Inferior parietal cortex (tissue), 1 donor: ENCODE measurements around the gene DNAH11.
"Not testable (repeated sequence)": the region's sequence is repeated elsewhere in the genome, so short reads cannot be mapped to it uniquely, and the experiment has no call there.

Source experiments
- DNase-seq: peaks from one replicate; pipeline ENCODE4 v3.0.0-alpha.2; 2016; ENCODE audit errors: extremely low spot score

Gene DNAH11

GRCh38 chr7:21717323-21717722, 174.5 kb downstream of the DNAH11 start:
- DNase-seq, result no peak

- DNase-seq, result no peak
These were observed 175.6 kb downstream of the DNAH11 start for GRCh38 chr7:21718391-21718790.

GRCh38 chr7:21719846-21720245, 177.0 kb downstream of the DNAH11 start:
- no peak for DNase-seq

GRCh38 chr7:21722371-21722770, 179.5 kb downstream of the DNAH11 start:
- DNase-seq, result no peak

GRCh38 chr7:21724562-21724961, 181.7 kb downstream of the DNAH11 start:
- no peak for DNase-seq

- no peak for DNase-seq
These were observed 187.6 kb downstream of the DNAH11 start for GRCh38 chr7:21730399-21730798.

GRCh38 chr7:21731977-21732376, 189.1 kb downstream of the DNAH11 start:
- no peak for DNase-seq

- DNase-seq, result not testable (repeated sequence)
These were observed 190.1 kb downstream of the DNAH11 start for GRCh38 chr7:21732956-21733355.

GRCh38 chr7:21733837-21734236, 191.0 kb downstream of the DNAH11 start:
- DNase-seq, result no peak

GRCh38 chr7:21743493-21743892, 200.7 kb downstream of the DNAH11 start:
- no peak for DNase-seq

- no peak for DNase-seq
These were observed 204.1 kb downstream of the DNAH11 start for GRCh38 chr7:21746949-21747348.

GRCh38 chr7:21747806-21748205, 205.0 kb downstream of the DNAH11 start:
- DNase-seq, result no peak

GRCh38 chr7:21749378-21749777, 206.5 kb downstream of the DNAH11 start:
- no peak for DNase-seq

- no peak for DNase-seq
These were observed 210.2 kb downstream of the DNAH11 start for GRCh38 chr7:21753071-21753470.

GRCh38 chr7:21754963-21755362, 212.1 kb downstream of the DNAH11 start:
- no peak for DNase-seq

GRCh38 chr7:21757537-21758282, 214.9 kb downstream of the DNAH11 start:
- no peak for DNase-seq

- DNase-seq, result no peak
These were observed 215.4 kb downstream of the DNAH11 start for GRCh38 chr7:21758286-21758685.

GRCh38 chr7:21762469-21762868, 219.6 kb downstream of the DNAH11 start:
- no peak for DNase-seq

- no peak for DNase-seq
These were observed 221.0 kb downstream of the DNAH11 start for GRCh38 chr7:21763818-21764217.

- no peak for DNase-seq
These were observed 223.4 kb downstream of the DNAH11 start for GRCh38 chr7:21766218-21766617.

GRCh38 chr7:21767300-21767900, 224.6 kb downstream of the DNAH11 start:
- DNase-seq, result peak; percentile 47

GRCh38 chr7:21768279-21768678, 225.4 kb downstream of the DNAH11 start:
- no peak for DNase-seq

- no peak for DNase-seq
These were observed 228.4 kb downstream of the DNAH11 start for GRCh38 chr7:21771266-21771665.
